KMS-11 (cell line): ENCODE data around the gene AP2A2.

Experiments used
- H2AFZ ChIP-seq: fragments of 200-600 bp; sonication (generic); 2 replicates; pipeline ENCODE4 v1.6.1; 2016; ENCODE audit warnings: antibody characterized with exemption, mixed run types, low read depth
- H3K27ac ChIP-seq: fragments of 200-600 bp; sonication (generic); 2 replicates; pipeline ENCODE4 v1.6.1; 2016; ENCODE audit warnings: mild to moderate bottlenecking, mixed run types
- H3K27me3 ChIP-seq: fragments of 200-600 bp; sonication (generic); 2 replicates; pipeline ENCODE4 v1.6.1; 2017; ENCODE audit warnings: mild to moderate bottlenecking, low read depth, mixed run types, moderate library complexity; ENCODE audit not compliant: insufficient read depth
- H3K36me3 ChIP-seq: fragments of 200-600 bp; sonication (generic); 2 replicates; pipeline ENCODE4 v1.6.1; 2017; ENCODE audit warnings: mild to moderate bottlenecking, mixed run types; ENCODE audit not compliant: insufficient read depth
- H3K4me1 ChIP-seq: fragments of 200-600 bp; sonication (generic); 2 replicates; pipeline ENCODE4 v1.6.1; 2016; ENCODE audit warnings: mild to moderate bottlenecking, low read depth, mixed run types; ENCODE audit not compliant: poor library complexity, severe bottlenecking
- H3K4me2 ChIP-seq: fragments of 200-600 bp; sonication (generic); 2 replicates; pipeline ENCODE4 v1.7.0; 2016; ENCODE audit warnings: mild to moderate bottlenecking, mixed run types
- H3K4me3 ChIP-seq: fragments of 200-600 bp; sonication (generic); IDR thresholded peaks from 2 replicates; pipeline ENCODE4 v1.6.1; 2017; ENCODE audit warnings: low read depth, low read length, mixed read lengths; ENCODE audit not compliant: insufficient read depth
- H3K79me2 ChIP-seq: fragments of 200-600 bp; sonication (generic); 2 replicates; pipeline ENCODE4 v1.6.1; 2016; ENCODE audit warnings: low read depth, mixed run types; ENCODE audit not compliant: insufficient read depth
- H3K9ac ChIP-seq: fragments of 200-600 bp; sonication (generic); 2 replicates; pipeline ENCODE4 v1.6.1; 2016; ENCODE audit warnings: mild to moderate bottlenecking, mixed run types
- H4K20me1 ChIP-seq: fragments of 200-600 bp; sonication (generic); 2 replicates; pipeline ENCODE4 v1.6.1; 2016; ENCODE audit warnings: mild to moderate bottlenecking, mixed run types; ENCODE audit not compliant: insufficient read depth
- CTCF ChIP-seq: fragments of 200-600 bp; sonication (generic); conservative IDR thresholded peaks from 2 replicates; pipeline ENCODE4 v1.6.1; 2017; ENCODE audit warnings: low read depth, mild to moderate bottlenecking, antibody characterized with exemption, low read length, moderate library complexity, mixed read lengths

Gene AP2A2

GRCh38 chr11:1055990-1056771, 130.5 kb downstream of the AP2A2 start:
- no peaks in the 10 kb centered on the region for H4K20me1 ChIP-seq
- no peak overlapping the region for H3K27ac ChIP-seq
- no peak for TF ChIP-seq CTCF
- no peaks in the 10 kb centered on the region for H3K79me2 ChIP-seq
- no peak overlapping the region for H3K4me2 ChIP-seq
- H3K27me3 ChIP-seq: peaks cover 99% of the 10 kb centered on the region
- H3K36me3 ChIP-seq: no peaks in the 10 kb centered on the region
- H2AFZ ChIP-seq: no peak overlapping the region
- H3K4me3 ChIP-seq: no peak overlapping the region
- no peak overlapping the region for H3K9ac ChIP-seq
- no peaks in the 10 kb centered on the region for H3K4me1 ChIP-seq

GRCh38 chr11:1057806-1058205, 132.1 kb downstream of the AP2A2 start:
- Histone ChIP-seq H3K79me2 (no peaks in the 10 kb centered on the region), H3K4me3 (no peak overlapping the region), H3K27ac (no peak overlapping the region), H2AFZ (no peak overlapping the region), H4K20me1 (no peaks in the 10 kb centered on the region), H3K9ac (no peak overlapping the region), H3K36me3 (no peaks in the 10 kb centered on the region), H3K4me1 (no peaks in the 10 kb centered on the region), H3K4me2 (no peak overlapping the region), H3K27me3 (peaks cover 99% of the 10 kb centered on the region)
- TF ChIP-seq CTCF: no peak

- no peaks in the 10 kb centered on the region for H4K20me1 ChIP-seq
- no peak for TF ChIP-seq CTCF
- no peak overlapping the region for H3K4me3 ChIP-seq
- no peaks in the 10 kb centered on the region for H3K36me3 ChIP-seq
- H3K27me3 ChIP-seq: peaks cover 97% of the 10 kb centered on the region
- no peak overlapping the region for H3K4me2 ChIP-seq
- no peaks in the 10 kb centered on the region for H3K4me1 ChIP-seq
- no peak overlapping the region for H3K9ac ChIP-seq
- H2AFZ ChIP-seq: no peak overlapping the region
- no peaks in the 10 kb centered on the region for H3K79me2 ChIP-seq
- H3K27ac ChIP-seq: no peak overlapping the region
Measured at GRCh38 chr11:1059759-1060158, 134.1 kb downstream of the AP2A2 start.

GRCh38 chr11:1060410-1060809, 134.7 kb downstream of the AP2A2 start:
- H3K4me3 ChIP-seq: no peak overlapping the region
- no peak overlapping the region for H2AFZ ChIP-seq
- TF ChIP-seq CTCF: no peak
- no peak overlapping the region for H3K4me2 ChIP-seq
- H3K27ac ChIP-seq: no peak overlapping the region
- peaks cover 94% of the 10 kb centered on the region for H3K27me3 ChIP-seq
- no peaks in the 10 kb centered on the region for H3K4me1 ChIP-seq
- no peak overlapping the region for H3K9ac ChIP-seq
- H3K79me2 ChIP-seq: no peaks in the 10 kb centered on the region
- H3K36me3 ChIP-seq: no peaks in the 10 kb centered on the region
- H4K20me1 ChIP-seq: no peaks in the 10 kb centered on the region
